HepG2 (cell line): ENCODE data around the gene SH2D6. TPM values are rescaled to one million over a fixed set of nuclear protein-coding genes. Genes with fewer than 3 reads are reported as not detected.

Experiments
- CEBPG ChIP-seq: IDR thresholded peaks from 2 replicates; pipeline ENCODE4 v1.6.1; 2016
- MAFK ChIP-seq, 2 experiments: IDR thresholded peaks in 1 of 2; conservative IDR thresholded peaks in 1 of 2; 2 replicates each; pipeline ENCODE4 v1.6.1; 2011; ENCODE audit warnings: improper control_type of control experiment in 2 of 2, low read length in 2 of 2
- ZMYM2 ChIP-seq: sonication (generic); formaldehyde crosslinking; IDR thresholded peaks from 2 replicates; pipeline ENCODE4 v1.8.0; 2022; ENCODE audit warnings: mild to moderate bottlenecking, missing genetic modification reagents
- polyA plus RNA-seq, 8 experiments: library from polyadenylated mRNA; depleted of rRNA in 3 of 8; stranded (reverse) in 7 of 8; unstranded in 1 of 8; fragments of >200 nt; fragmentation: Illumina TruSeq in 4 of 8; extraction: Trizol in 4 of 8; gene quantifications; 2 replicates each; pipeline versions ENCODE4 v1.2.1 to v1.2.3, GENCODE V29; 2011 to 2016; ENCODE audit warnings: low read depth in 4 of 8, missing spikeins in 1 of 8, mixed read lengths in 1 of 8; ENCODE audit not compliant: insufficient read depth in 1 of 8
- total RNA-seq, 5 experiments: library from RNA; depleted of rRNA; stranded (reverse); fragments of >200 nt; fragmentation: Illumina TruSeq; extraction: Trizol; gene quantifications; 2 replicates each; pipeline ENCODE4 v1.2.3, GENCODE V29; 2016; ENCODE audit warnings: low read depth in 1 of 5
- TF ChIP-seq, protein P1 (sequence below): sonication (generic); formaldehyde crosslinking; IDR thresholded peaks from 2 replicates; pipeline ENCODE4 v1.4.0; 2020; ENCODE audit warnings: missing genetic modification reagents, borderline replicate concordance
- TF ChIP-seq, protein P2 (sequence below): IDR thresholded peaks from 2 replicates; pipeline ENCODE4 v1.6.1; 2016; ENCODE audit warnings: mild to moderate bottlenecking
- TF ChIP-seq, protein P3 (sequence below): sonication (generic); formaldehyde crosslinking; IDR thresholded peaks from 2 replicates; pipeline ENCODE4 v1.4.0; 2020; ENCODE audit warnings: low read depth, missing genetic modification reagents
- TF ChIP-seq, protein P4 (sequence below), 2 experiments: sonication (generic) in 1 of 2; formaldehyde crosslinking in 1 of 2; IDR thresholded peaks; 2 replicates each; pipeline versions ENCODE4 v1.5.1 to v1.6.1; 2011 to 2020; ENCODE audit warnings: borderline replicate concordance in 1 of 2, low read depth in 1 of 2, low read length in 1 of 2, mild to moderate bottlenecking in 1 of 2, missing genetic modification reagents in 1 of 2, moderate library complexity in 1 of 2
- TF ChIP-seq, protein P5 (sequence below): IDR thresholded peaks from 2 replicates; pipeline ENCODE4 v1.6.1; 2018; ENCODE audit warnings: missing genetic modification reagents

The SH2D6 gene
- total and polyA plus RNA-seq, 2 of the 13 experiments (the other 11 are each of a cell fraction or from before 2014, with no cell fraction given): 0.11 to 0.26 TPM

DNA sequence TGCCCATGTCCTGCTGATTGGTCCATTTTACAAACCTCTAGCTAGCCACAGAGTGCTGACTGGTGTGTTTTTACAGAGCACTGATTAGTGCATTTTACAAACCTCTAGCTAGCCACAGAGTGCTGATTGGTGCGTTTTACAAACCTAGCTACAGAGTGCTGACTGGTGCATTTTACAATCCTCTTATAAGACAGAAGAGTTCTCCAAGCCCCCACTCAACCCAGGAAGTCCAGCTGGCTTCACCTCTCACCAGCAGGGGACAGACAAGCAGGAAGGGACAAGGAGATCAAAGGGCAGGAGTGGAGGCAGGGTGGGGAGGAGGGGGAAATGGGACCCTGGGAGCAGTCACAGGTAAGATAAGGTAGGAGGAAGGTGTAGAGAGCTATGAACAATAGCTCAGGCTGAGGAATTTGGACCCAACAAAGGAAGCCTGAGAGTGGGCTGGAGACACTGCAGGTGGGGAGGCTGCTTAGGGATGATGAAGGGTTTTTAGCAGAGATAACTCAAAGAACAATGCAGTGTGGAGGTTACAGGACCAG, 37.1 kb downstream of the SH2D6 start (continued):
- TF ChIP-seq, protein P1, sequence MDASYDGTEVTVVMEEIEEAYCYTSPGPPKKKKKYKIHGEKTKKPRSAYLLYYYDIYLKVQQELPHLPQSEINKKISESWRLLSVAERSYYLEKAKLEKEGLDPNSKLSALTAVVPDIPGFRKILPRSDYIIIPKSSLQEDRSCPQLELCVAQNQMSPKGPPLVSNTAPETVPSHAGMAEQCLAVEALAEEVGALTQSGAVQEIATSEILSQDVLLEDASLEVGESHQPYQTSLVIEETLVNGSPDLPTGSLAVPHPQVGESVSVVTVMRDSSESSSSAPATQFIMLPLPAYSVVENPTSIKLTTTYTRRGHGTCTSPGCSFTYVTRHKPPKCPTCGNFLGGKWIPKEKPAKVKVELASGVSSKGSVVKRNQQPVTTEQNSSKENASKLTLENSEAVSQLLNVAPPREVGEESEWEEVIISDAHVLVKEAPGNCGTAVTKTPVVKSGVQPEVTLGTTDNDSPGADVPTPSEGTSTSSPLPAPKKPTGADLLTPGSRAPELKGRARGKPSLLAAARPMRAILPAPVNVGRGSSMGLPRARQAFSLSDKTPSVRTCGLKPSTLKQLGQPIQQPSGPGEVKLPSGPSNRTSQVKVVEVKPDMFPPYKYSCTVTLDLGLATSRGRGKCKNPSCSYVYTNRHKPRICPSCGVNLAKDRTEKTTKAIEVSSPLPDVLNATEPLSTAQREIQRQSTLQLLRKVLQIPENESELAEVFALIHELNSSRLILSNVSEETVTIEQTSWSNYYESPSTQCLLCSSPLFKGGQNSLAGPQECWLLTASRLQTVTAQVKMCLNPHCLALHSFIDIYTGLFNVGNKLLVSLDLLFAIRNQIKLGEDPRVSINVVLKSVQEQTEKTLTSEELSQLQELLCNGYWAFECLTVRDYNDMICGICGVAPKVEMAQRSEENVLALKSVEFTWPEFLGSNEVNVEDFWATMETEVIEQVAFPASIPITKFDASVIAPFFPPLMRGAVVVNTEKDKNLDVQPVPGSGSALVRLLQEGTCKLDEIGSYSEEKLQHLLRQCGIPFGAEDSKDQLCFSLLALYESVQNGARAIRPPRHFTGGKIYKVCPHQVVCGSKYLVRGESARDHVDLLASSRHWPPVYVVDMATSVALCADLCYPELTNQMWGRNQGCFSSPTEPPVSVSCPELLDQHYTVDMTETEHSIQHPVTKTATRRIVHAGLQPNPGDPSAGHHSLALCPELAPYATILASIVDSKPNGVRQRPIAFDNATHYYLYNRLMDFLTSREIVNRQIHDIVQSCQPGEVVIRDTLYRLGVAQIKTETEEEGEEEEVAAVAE (CRISPR knock-in tag): 0 out of 2 replicates have a peak, but pooled peaks have one; percentile 42
- TF ChIP-seq, protein P2, sequence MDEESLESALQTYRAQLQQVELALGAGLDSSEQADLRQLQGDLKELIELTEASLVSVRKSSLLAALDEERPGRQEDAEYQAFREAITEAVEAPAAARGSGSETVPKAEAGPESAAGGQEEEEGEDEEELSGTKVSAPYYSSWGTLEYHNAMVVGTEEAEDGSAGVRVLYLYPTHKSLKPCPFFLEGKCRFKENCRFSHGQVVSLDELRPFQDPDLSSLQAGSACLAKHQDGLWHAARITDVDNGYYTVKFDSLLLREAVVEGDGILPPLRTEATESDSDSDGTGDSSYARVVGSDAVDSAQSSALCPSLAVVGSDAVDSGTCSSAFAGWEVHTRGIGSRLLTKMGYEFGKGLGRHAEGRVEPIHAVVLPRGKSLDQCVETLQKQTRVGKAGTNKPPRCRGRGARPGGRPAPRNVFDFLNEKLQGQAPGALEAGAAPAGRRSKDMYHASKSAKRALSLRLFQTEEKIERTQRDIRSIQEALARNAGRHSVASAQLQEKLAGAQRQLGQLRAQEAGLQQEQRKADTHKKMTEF (CRISPR knock-in tag): peak; percentile 34; the same call in 1 of the 2 replicates
- TF ChIP-seq ZMYM2 (peak; percentile 53; the same call in 1 of the 2 replicates), CEBPG (CRISPR knock-in tag) (no peak), MAFK (conservative IDR thresholded peaks at IDR 0.05 in 1 of 2, IDR thresholded peaks at IDR 0.05 in 1 of 2; ENCODE audit: low read length in 2 of 2) (peak; percentile 96)
- TF ChIP-seq, protein P3, sequence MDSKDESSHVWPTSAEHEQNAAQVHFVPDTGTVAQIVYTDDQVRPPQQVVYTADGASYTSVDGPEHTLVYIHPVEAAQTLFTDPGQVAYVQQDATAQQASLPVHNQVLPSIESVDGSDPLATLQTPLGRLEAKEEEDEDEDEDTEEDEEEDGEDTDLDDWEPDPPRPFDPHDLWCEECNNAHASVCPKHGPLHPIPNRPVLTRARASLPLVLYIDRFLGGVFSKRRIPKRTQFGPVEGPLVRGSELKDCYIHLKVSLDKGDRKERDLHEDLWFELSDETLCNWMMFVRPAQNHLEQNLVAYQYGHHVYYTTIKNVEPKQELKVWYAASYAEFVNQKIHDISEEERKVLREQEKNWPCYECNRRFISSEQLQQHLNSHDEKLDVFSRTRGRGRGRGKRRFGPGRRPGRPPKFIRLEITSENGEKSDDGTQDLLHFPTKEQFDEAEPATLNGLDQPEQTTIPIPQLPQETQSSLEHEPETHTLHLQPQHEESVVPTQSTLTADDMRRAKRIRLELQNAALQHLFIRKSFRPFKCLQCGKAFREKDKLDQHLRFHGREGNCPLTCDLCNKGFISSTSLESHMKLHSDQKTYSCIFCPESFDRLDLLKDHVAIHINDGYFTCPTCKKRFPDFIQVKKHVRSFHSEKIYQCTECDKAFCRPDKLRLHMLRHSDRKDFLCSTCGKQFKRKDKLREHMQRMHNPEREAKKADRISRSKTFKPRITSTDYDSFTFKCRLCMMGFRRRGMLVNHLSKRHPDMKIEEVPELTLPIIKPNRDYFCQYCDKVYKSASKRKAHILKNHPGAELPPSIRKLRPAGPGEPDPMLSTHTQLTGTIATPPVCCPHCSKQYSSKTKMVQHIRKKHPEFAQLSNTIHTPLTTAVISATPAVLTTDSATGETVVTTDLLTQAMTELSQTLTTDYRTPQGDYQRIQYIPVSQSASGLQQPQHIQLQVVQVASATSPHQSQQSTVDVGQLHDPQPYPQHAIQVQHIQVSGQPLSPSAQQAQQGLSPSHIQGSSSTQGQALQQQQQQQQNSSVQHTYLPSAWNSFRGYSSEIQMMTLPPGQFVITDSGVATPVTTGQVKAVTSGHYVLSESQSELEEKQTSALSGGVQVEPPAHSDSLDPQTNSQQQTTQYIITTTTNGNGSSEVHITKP: 0 out of 2 replicates have a peak, but pooled peaks have one; percentile 21
- TF ChIP-seq, protein P4, sequence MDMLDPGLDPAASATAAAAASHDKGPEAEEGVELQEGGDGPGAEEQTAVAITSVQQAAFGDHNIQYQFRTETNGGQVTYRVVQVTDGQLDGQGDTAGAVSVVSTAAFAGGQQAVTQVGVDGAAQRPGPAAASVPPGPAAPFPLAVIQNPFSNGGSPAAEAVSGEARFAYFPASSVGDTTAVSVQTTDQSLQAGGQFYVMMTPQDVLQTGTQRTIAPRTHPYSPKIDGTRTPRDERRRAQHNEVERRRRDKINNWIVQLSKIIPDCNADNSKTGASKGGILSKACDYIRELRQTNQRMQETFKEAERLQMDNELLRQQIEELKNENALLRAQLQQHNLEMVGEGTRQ (IDR thresholded peaks at IDR 0.05; ENCODE audit: low read depth, low read length): no peak
- TF ChIP-seq, protein P4 (CRISPR knock-in tag; IDR thresholded peaks at IDR 0.05; ENCODE audit: borderline replicate concordance): no peak
- TF ChIP-seq, protein P5, sequence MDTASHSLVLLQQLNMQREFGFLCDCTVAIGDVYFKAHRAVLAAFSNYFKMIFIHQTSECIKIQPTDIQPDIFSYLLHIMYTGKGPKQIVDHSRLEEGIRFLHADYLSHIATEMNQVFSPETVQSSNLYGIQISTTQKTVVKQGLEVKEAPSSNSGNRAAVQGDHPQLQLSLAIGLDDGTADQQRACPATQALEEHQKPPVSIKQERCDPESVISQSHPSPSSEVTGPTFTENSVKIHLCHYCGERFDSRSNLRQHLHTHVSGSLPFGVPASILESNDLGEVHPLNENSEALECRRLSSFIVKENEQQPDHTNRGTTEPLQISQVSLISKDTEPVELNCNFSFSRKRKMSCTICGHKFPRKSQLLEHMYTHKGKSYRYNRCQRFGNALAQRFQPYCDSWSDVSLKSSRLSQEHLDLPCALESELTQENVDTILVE (CRISPR knock-in tag): no peak
